Measurements from ENCODE around the gene SLC24A4. TPM values are rescaled to one million over a fixed set of nuclear protein-coding genes. Genes with fewer than 3 reads are reported as not detected.

Gene SLC24A4
- total RNA-seq, 1 donor from 2014 or later: 0.26 TPM

DNA sequence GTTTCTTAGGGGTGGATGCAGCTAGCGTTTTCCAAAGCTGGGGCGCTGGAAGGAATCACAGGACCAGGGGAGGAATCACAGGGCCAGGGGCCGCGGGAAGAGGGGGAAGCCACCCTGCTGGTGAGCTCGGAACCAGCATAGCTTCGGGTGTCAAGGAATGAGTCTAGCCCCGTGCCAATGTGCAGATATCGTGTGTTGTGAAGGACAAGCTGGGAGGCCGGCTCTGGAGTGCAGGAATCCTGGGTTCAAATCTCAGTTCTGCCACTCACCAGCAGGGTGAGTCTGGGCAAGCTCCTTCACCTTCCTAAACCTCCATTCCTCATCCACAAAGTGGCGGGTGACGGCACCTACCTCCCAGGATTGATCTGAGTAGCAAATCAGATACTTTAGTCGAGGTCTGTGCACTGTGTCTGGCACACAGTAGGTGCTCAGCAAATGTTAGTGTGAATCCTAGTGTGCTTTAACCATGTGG, 137.0 kb downstream of the SLC24A4 start:
- DNase-seq (ENCODE audit: low read depth, low spot score): no peak
- Mint-ChIP-seq H3K4me3 (no peak overlapping the region), H3K36me3 (ENCODE audit: low read depth) (no peaks in the 10 kb centered on the region), H3K9me3 (no peaks in the 10 kb centered on the region), H3K27ac (ENCODE audit: unreplicated experiment) (no peak overlapping the region), H3K27me3 (ENCODE audit: low read depth) (no peaks in the 10 kb centered on the region), H3K4me1 (peaks cover 3% of the 10 kb centered on the region)
- TF ChIP-seq, protein P1, sequence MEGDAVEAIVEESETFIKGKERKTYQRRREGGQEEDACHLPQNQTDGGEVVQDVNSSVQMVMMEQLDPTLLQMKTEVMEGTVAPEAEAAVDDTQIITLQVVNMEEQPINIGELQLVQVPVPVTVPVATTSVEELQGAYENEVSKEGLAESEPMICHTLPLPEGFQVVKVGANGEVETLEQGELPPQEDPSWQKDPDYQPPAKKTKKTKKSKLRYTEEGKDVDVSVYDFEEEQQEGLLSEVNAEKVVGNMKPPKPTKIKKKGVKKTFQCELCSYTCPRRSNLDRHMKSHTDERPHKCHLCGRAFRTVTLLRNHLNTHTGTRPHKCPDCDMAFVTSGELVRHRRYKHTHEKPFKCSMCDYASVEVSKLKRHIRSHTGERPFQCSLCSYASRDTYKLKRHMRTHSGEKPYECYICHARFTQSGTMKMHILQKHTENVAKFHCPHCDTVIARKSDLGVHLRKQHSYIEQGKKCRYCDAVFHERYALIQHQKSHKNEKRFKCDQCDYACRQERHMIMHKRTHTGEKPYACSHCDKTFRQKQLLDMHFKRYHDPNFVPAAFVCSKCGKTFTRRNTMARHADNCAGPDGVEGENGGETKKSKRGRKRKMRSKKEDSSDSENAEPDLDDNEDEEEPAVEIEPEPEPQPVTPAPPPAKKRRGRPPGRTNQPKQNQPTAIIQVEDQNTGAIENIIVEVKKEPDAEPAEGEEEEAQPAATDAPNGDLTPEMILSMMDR (conservative IDR thresholded peaks at IDR 0.05): no peak

DNA sequence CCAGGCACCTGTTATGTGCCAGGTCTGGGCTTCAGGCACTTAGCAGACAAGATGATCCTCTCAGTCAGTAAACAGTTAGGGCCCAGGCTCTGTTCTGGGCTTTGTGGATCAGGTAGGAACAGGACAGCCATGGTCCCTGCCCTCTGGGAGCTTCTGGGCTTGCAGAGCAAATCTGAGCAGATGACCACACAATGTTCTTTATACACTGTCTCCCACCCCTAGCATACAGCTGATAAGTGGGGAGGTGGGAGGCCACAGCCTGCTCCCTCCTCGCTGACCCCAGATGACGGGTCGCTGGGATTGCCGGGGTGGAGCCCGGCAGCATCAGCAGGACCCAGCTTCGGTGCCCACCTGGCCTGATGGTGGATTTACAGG, 137.6 kb downstream of the SLC24A4 start:
- TF ChIP-seq, protein P1 (conservative IDR thresholded peaks at IDR 0.05): no peak
- DNase-seq (ENCODE audit: low read depth, low spot score): no peak
- no peak overlapping the region for H3K27ac Mint-ChIP-seq (ENCODE audit: unreplicated experiment)
- no peak overlapping the region for H3K4me3 Mint-ChIP-seq
- no peaks in the 10 kb centered on the region for H3K27me3 Mint-ChIP-seq (ENCODE audit: low read depth)
- no peaks in the 10 kb centered on the region for H3K9me3 Mint-ChIP-seq
- H3K4me1 Mint-ChIP-seq: peaks cover 3% of the 10 kb centered on the region
- H3K36me3 Mint-ChIP-seq (ENCODE audit: low read depth): no peaks in the 10 kb centered on the region

DNA sequence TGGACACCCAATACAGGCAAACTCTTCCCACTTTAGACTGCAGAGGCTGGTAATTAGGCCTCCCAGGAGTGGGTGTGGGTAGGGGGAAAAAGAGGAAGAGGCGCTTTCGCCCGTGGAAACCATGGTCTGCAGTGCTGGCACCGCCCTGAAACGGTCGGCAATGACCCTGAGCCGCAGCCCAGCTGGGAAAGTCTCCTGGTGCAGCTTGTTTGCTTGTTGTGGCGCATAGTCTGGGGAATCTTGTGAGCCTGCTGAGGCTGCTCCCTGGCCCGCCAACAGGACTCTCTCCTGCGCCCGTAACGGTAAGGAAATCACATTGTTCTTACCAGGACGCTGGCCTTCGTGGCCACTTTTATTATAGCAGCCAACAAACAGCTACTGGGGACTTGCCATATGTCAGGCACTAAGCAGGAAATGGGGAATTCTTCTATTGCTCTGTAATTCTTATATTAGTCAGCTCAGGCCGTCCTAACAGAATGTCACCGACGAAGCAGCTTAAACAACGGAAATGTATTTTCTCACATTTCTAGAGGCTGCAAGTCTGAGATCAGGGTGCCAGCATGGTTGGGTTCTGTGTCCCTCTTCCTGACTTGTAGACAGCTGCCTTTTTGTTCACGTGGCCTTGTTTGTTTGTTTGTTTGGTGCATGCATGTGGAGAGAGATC, 138.1 kb downstream of the SLC24A4 start:
- no peaks in the 10 kb centered on the region for H3K27me3 Mint-ChIP-seq (ENCODE audit: low read depth)
- H3K36me3 Mint-ChIP-seq (ENCODE audit: low read depth): no peaks in the 10 kb centered on the region
- no peak for DNase-seq (ENCODE audit: low read depth, low spot score)
- TF ChIP-seq, protein P1 (conservative IDR thresholded peaks at IDR 0.05): no peak
- no peaks in the 10 kb centered on the region for H3K9me3 Mint-ChIP-seq
- peaks cover 3% of the 10 kb centered on the region for H3K4me1 Mint-ChIP-seq
- no peak overlapping the region for H3K4me3 Mint-ChIP-seq
- H3K27ac Mint-ChIP-seq (ENCODE audit: unreplicated experiment): no peak overlapping the region

DNA sequence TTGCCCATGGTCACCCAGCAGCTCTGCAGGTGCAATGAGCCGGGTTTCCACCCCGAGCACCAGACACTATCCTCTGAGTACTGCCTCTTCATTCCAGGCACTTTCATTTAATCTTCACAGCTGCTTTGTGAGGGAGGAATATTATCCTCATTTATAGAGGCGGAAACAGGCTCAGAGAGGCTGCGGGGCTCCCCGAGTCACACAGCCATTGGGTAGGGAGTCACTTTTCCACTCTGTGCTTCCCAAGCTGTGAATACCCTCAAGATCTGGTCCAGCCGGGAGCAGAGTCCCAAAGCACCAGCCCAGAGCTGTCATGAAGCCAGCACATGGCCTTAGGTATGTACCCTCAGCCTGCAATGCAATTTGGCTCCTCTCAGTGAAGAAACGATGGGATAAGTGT, 138.9 kb downstream of the SLC24A4 start:
- Mint-ChIP-seq H3K27me3 (ENCODE audit: low read depth) (no peaks in the 10 kb centered on the region), H3K4me3 (no peak overlapping the region), H3K27ac (ENCODE audit: unreplicated experiment) (no peak overlapping the region), H3K9me3 (no peaks in the 10 kb centered on the region), H3K4me1 (no peaks in the 10 kb centered on the region), H3K36me3 (ENCODE audit: low read depth) (no peaks in the 10 kb centered on the region)
- TF ChIP-seq, protein P1 (conservative IDR thresholded peaks at IDR 0.05): no peak
- no peak for DNase-seq (ENCODE audit: low read depth, low spot score)

- peaks cover 2% of the 10 kb centered on the region for H3K36me3 Mint-ChIP-seq (ENCODE audit: low read depth)
- no peaks in the 10 kb centered on the region for H3K27me3 Mint-ChIP-seq (ENCODE audit: low read depth)
- no peak overlapping the region for H3K4me3 Mint-ChIP-seq
- DNase-seq (ENCODE audit: low read depth, low spot score): no peak
- H3K4me1 Mint-ChIP-seq: no peaks in the 10 kb centered on the region
- H3K27ac Mint-ChIP-seq (ENCODE audit: unreplicated experiment): no peak overlapping the region
- H3K9me3 Mint-ChIP-seq: peaks cover 3% of the 10 kb centered on the region
- TF ChIP-seq, protein P1 (conservative IDR thresholded peaks at IDR 0.05): no peak
Measured at GRCh38 chr14:92462568-92462967, 139.6 kb downstream of the SLC24A4 start.
